ENCODE results near the gene MEGF10.
A peak's percentile ranks its signal among the peaks of the same experiment; 100 is the strongest.

GRCh38 chr5:127492854-127493738, 202.5 kb downstream of the MEGF10 start:
- TF ChIP-seq POLR2A (IDR thresholded peaks at IDR 0.05), result no peak
- TF ChIP-seq CTCF (IDR thresholded peaks at IDR 0.05), result peak; percentile 41 to 49
- TF ChIP-seq POLR2AphosphoS5 (IDR thresholded peaks at IDR 0.05), result no peak
- TF ChIP-seq EP300 (IDR thresholded peaks at IDR 0.05), result no peak
